NCI-H1436 treated with DMSO at 0.1 percent for 48 hours (cell line): Measurements from ENCODE around the gene NUTM2B.
"Not testable (repeated sequence)": the region's sequence is repeated elsewhere in the genome, so short reads cannot be mapped to it uniquely, and the experiment has no call there.

Experiments used
- DNase-seq: peaks from one replicate; lab custom pipeline; 2025; lab: John Stamatoyannopoulos, UW

NUTM2B gene

DNA sequence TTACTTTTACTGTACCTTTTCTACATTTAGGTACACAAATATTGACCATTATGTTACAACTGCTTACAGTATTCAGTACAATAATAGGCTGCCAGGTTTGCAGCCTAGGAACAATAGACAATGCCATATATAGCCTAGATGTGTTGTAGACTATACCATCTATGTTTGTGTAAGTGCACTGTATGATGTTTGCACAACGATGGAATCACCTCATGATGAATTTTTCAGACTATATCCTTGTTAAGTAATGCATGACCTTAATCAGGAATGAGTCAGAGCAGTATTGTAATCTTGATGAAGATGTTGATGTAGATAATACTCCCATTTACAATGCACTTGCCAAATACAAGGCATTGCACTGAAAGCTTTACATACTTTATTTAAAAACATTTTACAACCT is 23.6 kb downstream of the NUTM2B start:
- DNase-seq = not testable (repeated sequence)

DNA sequence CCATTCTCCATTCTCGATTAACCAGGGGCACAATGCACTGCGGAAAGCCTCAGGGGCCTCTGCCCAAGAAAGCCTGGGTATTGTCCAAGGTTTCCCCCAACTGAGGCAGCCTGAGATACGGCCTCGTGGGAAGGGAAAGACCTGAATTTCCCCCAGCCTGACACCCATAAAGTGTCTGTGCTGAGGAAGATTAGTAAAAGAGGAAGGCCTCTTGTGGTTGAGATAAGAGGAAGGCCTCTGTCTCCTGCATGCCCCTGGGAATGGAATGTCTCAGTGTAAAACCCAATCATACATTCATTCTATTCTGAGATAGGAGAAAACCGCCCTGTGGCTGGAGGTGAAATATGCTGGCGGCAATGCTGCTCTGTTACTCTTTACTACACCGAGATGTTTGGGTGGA is 41.8 kb downstream of the NUTM2B start:
- not testable (repeated sequence) for DNase-seq

DNA sequence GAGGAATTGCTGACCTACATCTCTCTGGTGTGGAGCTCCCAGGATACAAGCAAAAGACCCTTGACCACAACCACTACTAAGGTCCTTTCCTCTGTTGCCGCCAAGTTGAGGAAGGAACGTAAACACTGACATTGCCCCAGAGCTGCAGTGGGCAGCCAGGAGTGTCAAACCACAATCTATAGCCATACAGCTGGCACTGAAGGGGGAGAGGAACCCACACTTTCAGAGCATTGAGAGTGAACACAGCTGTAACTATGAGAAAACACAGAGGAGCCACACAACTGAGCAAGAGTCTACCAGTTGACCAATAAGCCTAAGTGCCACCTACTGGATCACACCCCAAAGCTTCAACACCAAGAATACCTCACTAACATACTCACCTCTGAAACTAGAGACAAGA is 45.5 kb downstream of the NUTM2B start:
- not testable (repeated sequence) for DNase-seq

DNA sequence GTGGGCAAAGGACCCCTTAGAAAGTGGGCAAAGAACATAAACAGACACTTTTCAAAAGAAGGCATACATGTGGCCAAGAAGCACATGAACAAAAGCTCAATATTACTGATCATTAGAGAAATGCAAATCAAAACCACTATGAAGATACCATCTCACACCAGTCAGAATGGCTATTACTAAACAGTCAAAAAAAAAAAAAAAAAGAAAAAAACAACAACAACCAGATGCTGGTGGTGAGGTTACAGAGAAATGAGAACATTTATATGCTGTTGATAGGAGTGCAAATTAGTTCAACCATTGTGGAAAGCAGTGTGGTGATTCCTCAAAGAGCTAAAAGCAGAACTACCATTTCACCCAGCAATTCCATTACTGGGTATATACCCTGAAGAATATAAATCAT is 50.6 kb downstream of the NUTM2B start:
- not testable (repeated sequence) for DNase-seq

DNA sequence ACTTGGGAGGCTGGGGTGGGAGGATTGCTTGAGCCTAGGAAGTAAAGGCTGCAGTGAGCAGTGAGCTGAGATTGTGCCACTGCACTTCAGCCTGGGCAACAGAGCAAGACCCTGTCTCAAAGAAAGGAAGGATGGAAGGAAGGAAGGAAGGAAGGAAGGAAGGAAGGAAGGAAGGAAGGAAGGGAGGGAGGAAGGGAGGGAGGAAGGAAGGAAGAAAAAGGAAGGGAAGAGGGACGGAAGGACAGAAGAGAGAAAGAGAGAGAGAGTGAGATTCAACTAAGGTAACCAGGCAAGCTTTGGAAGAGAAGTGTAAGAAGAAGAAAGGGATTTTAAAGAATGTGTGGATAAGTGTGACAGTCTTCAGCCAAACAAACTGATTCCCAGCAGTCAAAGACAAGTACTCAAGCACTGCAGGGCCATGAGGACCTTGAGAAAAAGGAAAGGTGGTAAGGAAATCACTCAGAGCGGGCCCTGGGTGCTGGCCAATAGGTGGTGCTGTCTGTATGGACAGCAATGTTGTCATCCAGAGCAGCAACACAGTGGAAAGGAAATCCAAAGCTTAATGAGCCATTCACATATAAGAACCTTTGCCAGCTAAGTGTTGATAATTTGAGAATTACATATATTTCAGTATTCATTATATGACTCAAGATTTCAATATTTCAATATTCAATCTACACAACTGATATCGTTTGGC is 55.4 kb downstream of the NUTM2B start:
- DNase-seq = not testable (repeated sequence)
